Stimulated activated CD4-positive, alpha-beta T cell treated with anti-CD3 and anti-CD28 coated beads, Interleukin-2, amount 100 ng/mL, for 24 hours (primary cell): ENCODE measurements around the gene TMC2.
"Not testable (repeated sequence)": the region's sequence is repeated elsewhere in the genome, so short reads cannot be mapped to it uniquely, and the experiment has no call there.

ENCODE experiments used
- DNase-seq, 2 donors: peaks; one replicate each; pipeline ENCODE4 v3.0.0-alpha.2; 2020

Gene TMC2

GRCh38 chr20:2524709-2525506 is 11.5 kb upstream of the TMC2 start:
- peak; percentile 40 to 57 for DNase-seq

- not testable (repeated sequence) for DNase-seq
Measured at GRCh38 chr20:2526218-2526583, 10.2 kb upstream of the TMC2 start.

DNA sequence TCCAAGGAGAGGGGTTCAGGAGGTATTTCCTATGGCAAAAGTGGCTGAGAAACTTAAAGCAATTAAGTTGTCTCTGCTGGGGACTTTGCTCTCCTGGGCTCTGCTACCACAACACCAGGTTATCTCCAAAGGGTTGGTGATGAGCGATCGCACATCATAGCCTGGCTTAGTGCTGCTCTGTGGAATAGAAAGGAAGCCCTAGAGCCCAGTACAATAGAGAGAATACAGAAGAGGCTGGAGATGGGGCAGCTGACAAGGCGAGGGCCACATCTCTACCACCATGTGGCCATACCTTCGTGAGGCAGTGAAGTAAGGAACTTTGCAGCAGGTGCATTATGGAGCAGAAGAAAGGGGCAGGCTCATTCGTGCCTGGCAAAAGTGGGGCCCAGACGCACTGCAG is 8.6 kb upstream of the TMC2 start:
- no peak for DNase-seq

GRCh38 chr20:2528671-2529271 is 7.6 kb upstream of the TMC2 start:
- no peak for DNase-seq

- DNase-seq, result no peak
Measured at GRCh38 chr20:2533118-2533517, 3.3 kb upstream of the TMC2 start.

DNA sequence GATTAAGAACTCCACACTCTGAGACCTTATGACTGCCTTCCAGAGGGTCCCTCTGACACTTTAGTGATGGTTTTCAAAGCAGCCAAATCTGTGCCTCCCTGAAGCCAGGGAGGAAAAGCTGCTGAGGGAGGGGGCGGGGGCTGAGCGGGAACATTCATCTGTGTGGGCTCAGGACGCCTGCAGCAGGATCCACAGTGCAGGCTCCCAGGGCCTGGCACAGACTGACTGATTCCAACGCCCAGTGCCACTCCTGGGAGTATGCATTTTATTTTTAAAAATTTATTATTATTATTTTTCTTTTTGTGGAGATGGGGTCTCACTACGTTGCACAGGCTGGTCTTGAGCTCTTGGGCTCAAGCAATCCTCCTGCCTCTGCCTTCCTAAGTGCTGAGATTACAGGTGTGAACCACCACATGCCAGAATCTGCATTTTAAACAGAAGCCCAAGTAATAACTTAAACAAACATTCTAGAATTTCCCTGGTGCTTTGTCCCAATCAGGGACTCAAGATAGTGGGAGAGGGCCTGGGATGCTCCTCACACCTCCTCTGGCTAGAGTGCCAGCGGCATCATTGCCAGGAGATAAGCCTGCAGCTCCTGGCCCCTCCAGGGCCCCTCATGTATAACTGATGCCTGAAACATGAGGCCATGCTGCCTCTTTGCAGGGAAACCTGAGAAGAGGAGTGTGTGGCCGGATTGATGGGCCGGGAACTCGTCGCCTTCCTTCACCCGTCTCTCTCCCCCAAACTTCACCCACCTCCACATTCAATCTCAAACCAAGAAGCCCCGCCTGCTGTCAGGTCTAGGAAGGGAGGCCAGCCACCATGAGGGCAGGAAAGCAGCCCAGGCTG is 438 bp upstream of the TMC2 start:
- no peak for DNase-seq

GRCh38 chr20:2537101-2537500 is 728 bp downstream of the TMC2 start:
- no peak for DNase-seq

GRCh38 chr20:2538356-2538755 is 2.0 kb downstream of the TMC2 start:
- no peak for DNase-seq

- DNase-seq, result no peak
Measured at GRCh38 chr20:2538931-2539720, 2.8 kb downstream of the TMC2 start.

DNA sequence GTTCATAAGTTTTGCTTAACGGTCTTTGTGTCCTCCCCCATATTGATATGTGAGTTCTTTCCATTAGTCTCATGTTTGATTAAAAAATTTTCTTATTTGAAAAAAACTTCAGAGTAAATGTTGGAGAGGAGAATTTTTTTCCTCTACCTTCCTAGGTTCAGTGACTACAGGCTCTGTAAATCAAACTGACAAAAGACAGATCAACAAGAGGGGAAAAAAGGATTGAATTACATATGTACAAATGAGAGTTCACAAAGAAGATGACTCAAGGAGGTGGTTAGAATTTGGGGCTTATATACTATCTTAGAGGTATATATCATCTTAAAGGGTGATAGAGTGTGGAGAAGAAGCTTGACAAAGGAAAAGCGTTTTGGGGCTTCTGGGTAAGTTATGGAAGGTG is 5.6 kb downstream of the TMC2 start:
- DNase-seq, result no peak

DNA sequence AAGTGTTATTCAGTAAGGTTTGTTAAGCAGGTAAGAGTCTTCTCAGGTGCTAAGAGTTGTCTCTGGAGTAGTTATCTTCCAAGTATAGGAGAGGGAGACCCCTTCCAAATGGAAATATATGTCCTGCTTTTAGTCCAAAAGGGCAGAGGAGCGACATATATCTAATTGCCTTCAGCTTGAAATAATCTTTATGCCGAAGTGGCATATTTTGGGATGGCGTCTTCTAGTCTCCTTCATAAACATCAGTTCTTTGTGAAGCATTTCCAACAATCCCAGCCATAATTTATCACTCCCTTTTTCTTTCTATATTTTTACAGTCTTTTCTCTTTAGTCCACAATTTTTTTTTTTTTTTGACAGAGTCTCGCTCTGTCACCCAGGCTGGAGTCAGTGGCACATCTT is 6.0 kb downstream of the TMC2 start:
- DNase-seq, result no peak

DNA sequence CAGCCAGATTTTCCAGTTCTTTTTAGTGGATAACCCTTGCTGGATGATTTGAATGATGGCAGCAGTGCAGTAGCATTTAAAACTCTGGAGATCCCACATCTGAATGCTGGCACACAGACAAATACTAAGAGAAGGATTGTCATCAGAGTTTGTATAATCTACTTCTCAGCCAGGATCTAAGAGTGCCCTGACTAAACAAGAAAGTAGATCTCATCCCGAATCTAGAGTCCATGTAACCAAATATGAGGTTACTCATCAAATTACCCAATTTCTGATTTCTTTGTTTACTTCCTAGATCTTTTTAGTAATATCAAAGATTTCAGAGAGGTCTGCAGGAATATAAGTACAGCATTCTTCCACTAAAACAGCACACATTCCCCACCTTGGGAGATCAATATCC is 7.8 kb downstream of the TMC2 start:
- no peak for DNase-seq

- no peak for DNase-seq
Measured at GRCh38 chr20:2545594-2545993, 9.2 kb downstream of the TMC2 start.

- DNase-seq, result no peak
Measured at GRCh38 chr20:2557873-2558580, 21.7 kb downstream of the TMC2 start.

DNA sequence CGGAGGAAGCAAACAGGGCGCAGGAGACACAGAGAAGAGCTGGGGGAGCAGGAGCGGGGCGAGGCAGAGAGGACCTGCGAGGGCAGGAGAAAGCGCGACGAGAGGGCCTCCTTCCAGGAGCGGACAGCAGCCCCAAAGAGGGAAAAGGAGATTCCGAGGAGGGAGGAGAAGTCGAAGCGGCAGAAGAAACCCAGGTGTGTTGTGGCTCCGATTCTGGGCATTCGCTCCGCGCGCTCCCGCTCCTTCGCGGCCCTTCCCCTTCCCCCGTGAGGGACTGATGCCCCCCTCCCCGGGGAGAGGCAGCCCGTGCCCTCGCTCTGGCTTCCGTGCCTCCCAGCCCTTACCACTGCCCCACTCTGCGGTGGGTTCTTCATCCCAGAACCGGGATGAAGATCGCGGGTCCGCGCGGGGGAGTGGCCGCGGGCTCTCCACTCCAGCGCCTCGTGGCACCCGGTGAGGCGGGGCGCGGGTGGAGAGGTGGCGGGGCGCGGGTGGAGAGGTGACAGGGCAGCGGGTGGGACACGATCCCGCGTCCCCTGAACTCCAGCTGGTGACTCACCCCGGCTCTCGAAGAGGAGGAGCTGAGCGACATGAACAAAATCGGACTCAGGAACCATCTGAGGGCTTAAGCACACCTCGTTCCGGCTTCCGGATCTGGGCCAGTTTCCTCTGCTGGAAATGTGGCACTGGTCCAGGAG is 22.4 kb downstream of the TMC2 start:
- DNase-seq, result no peak

DNA sequence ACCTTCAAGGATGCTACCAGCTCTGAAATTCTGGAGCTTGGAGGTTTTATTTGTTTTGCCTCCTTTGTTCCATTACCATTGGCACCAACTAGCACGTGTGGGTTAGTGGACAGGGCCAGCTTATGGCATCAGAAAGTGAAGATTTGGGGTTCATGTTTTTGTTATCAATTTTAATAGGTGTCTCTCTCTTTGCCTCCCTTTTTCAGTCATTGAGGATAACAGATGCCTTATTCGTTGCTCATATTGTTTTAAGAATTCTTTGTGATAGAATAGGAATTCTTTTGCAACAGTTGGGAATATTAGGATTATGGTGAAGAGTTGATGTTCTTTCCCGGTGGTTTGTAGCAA is 22.9 kb downstream of the TMC2 start:
- no peak for DNase-seq

- DNase-seq, result no peak
Measured at GRCh38 chr20:2559651-2560050, 23.3 kb downstream of the TMC2 start.

DNA sequence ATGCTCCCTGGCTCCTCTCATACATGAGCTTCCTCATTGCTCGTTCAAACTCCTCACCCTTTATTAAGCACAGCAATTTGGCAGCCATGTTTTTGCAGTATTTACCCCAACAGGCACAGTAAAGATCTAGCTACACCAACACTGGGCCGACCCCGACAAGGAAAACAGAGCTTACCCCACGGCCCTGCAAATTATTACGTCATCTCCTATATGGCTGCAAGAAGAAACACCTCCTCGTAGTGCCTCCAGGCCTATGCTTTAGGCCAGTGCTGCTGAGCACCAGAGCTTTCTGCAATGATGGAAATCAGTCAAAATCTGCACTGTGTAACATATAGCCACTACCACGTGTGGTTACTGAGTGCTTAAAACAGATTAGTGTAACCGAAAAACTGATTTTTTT is 26.7 kb downstream of the TMC2 start:
- DNase-seq, result no peak

DNA sequence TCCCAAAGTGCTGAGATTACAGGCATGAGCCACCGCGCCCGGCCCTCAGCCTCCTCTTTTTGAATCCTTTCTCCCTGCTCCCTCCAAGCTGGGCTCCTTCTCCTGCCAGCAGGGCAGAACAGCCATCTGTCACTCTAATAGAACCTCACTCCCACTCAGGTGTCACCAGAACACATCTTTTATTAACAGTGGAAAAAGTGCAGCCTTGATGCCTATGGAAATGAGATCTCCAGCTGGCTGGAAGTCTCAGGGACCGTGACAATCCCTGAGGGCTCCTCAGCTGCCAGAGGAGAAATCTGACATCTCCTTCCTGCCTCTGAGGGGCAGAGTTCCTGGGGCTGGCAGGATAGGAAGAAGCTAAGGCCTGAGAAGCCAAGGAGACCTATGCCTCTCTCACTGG is 28.0 kb downstream of the TMC2 start:
- DNase-seq, result no peak

DNA sequence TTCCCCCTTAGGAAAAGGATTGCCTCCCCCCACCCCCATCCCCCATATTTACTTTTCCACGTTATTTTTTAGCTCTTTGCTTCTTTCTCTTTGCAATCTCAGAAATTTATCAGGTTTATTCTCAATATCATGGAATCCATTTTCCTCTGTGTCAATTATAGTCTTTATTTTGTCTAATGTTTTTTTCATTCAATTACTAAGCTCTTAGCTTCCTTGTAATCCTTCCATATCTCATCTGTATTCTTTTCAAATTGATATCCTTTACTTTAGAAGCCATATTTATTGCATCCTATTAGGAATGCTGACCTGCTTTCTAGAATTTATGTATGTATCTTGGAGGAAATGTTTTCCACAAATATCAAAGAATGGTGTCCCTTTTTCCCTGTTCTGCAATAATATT is 39.3 kb downstream of the TMC2 start:
- no peak for DNase-seq

GRCh38 chr20:2576317-2576727 is 39.9 kb downstream of the TMC2 start:
- no peak for DNase-seq
